SK-N-SH (cell line): ENCODE data around the gene RAB17. TPM values are rescaled to one million over a fixed set of nuclear protein-coding genes. Genes with fewer than 3 reads are reported as not detected.
A peak's percentile ranks its signal among the peaks of the same experiment; 100 is the strongest.

Experiments used
- CTCF ChIA-PET: fragments of 300-600, 350-600 bp; formaldehyde crosslinking; extraction: SDS; loops from one replicate; lab custom pipeline; 2021; lab: Yijun Ruan, JAX
- POLR2A ChIA-PET: fragments of 350-600 bp; sonication (Branson Sonifier 250); formaldehyde crosslinking; extraction: SDS; loops from one replicate; lab custom pipeline; 2020; ENCODE audit warnings: antibody characterized with exemption, inconsistent platforms; lab: Yijun Ruan, JAX
- DNase-seq: peaks from one replicate; pipeline ENCODE4 v3.0.0; 2012
- H2AFZ ChIP-seq: fragments of 200-600 bp; sonication (generic); 2 replicates; pipeline ENCODE4 v1.8.1; 2016; ENCODE audit warnings: antibody characterized with exemption, mild to moderate bottlenecking, low read depth
- H3F3A ChIP-seq: fragments of 200-600 bp; sonication (generic); replicated peaks from 2 replicates; pipeline ENCODE3; 2016; ENCODE audit warnings: antibody characterized with exemption, mild to moderate bottlenecking; ENCODE audit not compliant: insufficient read depth
- H3K27ac ChIP-seq, 2 experiments: fragments of 200-500 bp in 1 of 2; fragments of 200-600 bp in 1 of 2; sonication (Bioruptor generic) in 1 of 2; sonication (generic), shearing (Covaris generic) in 1 of 2; 2 replicates each; pipeline versions ENCODE4 v1.5.1 to v1.6.1; 2014 to 2016; ENCODE audit warnings: low read depth in 2 of 2, inconsistent platforms in 1 of 2, low read length in 1 of 2, mild to moderate bottlenecking in 1 of 2, mixed read lengths in 1 of 2
- H3K27me3 ChIP-seq: fragments of 200-600 bp; sonication (generic), shearing (Covaris generic); 2 replicates; pipeline ENCODE4 v1.6.1; 2016; ENCODE audit warnings: mixed run types; ENCODE audit not compliant: insufficient read depth
- H3K36me3 ChIP-seq, 2 experiments: fragments of 200-500 bp in 1 of 2; fragments of 200-600 bp in 1 of 2; sonication (Bioruptor generic) in 1 of 2; sonication (generic) in 1 of 2; replicated peaks in 1 of 2; 2 replicates each; pipeline versions ENCODE3 to v1.5.1; 2014 to 2016; ENCODE audit warnings: low read length in 1 of 2, mild to moderate bottlenecking in 1 of 2; ENCODE audit not compliant: insufficient read depth in 2 of 2, control insufficient read depth in 1 of 2
- H3K4me1 ChIP-seq, 2 experiments: fragments of 200-500 bp in 1 of 2; fragments of 200-600 bp in 1 of 2; sonication (Bioruptor generic) in 1 of 2; sonication (generic), shearing (Covaris generic) in 1 of 2; 2 replicates each; pipeline versions ENCODE4 v1.5.1 to v1.6.1; 2014 to 2016; ENCODE audit warnings: low read depth in 1 of 2, low read length in 1 of 2, mixed run types in 1 of 2; ENCODE audit not compliant: insufficient read depth in 2 of 2, control insufficient read depth in 1 of 2
- H3K4me2 ChIP-seq: fragments of 200-600 bp; sonication (generic), shearing (Covaris generic); 2 replicates; pipeline ENCODE4 v1.6.1; 2017; ENCODE audit warnings: mixed run types
- H3K4me3 ChIP-seq, 2 experiments: fragments of 200-500 bp in 1 of 2; fragments of 200-600 bp in 1 of 2; sonication (Bioruptor generic) in 1 of 2; sonication (generic), shearing (Covaris generic) in 1 of 2; 2 replicates each; pipeline versions ENCODE4 v1.5.1 to v1.8.1; 2014 to 2016; ENCODE audit warnings: low read depth in 2 of 2, inconsistent platforms in 1 of 2, low read length in 1 of 2, mild to moderate bottlenecking in 1 of 2, mixed read lengths in 1 of 2, moderate library complexity in 1 of 2
- H3K79me2 ChIP-seq: fragments of 200-600 bp; sonication (generic); 2 replicates; pipeline ENCODE4 v1.8.1; 2017; ENCODE audit warnings: mild to moderate bottlenecking; ENCODE audit not compliant: insufficient read depth
- H3K9ac ChIP-seq: fragments of 200-600 bp; sonication (generic); 2 replicates; pipeline ENCODE4 v1.6.1; 2017; ENCODE audit warnings: mixed run types
- H3K9me2 ChIP-seq: fragments of 200-600 bp; sonication (generic); 2 replicates; pipeline ENCODE4 v1.6.1; 2017; ENCODE audit warnings: mixed run types
- H3K9me3 ChIP-seq: fragments of 200-600 bp; sonication (generic); 2 replicates; pipeline ENCODE4 v1.6.1; 2017; ENCODE audit warnings: mixed run types, mild to moderate bottlenecking, moderate library complexity
- H4K20me1 ChIP-seq: fragments of 200-600 bp; sonication (generic); 2 replicates; pipeline ENCODE4 v1.6.1; 2017; ENCODE audit warnings: mild to moderate bottlenecking, mixed run types; ENCODE audit not compliant: insufficient read depth
- CHD2 ChIP-seq: fragments of 150-350 bp; IDR thresholded peaks from 2 replicates; pipeline ENCODE4 v1.6.1; 2018; ENCODE audit warnings: low read length; ENCODE audit not compliant: partially characterized antibody
- CTCF ChIP-seq: fragments of 200-600 bp; sonication (generic); IDR thresholded peaks from 2 replicates; pipeline ENCODE4 v1.6.1; 2017; ENCODE audit warnings: antibody characterized with exemption, mild to moderate bottlenecking, moderate library complexity
- ELF1 ChIP-seq: IDR thresholded peaks from 2 replicates; pipeline ENCODE4 v1.4.0; 2012
- FOSL2 ChIP-seq: IDR thresholded peaks from 2 replicates; pipeline ENCODE4 v1.4.0; 2012; ENCODE audit warnings: low read depth, mild to moderate bottlenecking, moderate library complexity, borderline replicate concordance
- FOXJ3 ChIP-seq: sonication (generic); formaldehyde crosslinking; IDR thresholded peaks from 2 replicates; pipeline ENCODE4 v1.5.1; 2020; ENCODE audit warnings: mild to moderate bottlenecking, missing genetic modification reagents
- FOXM1 ChIP-seq: IDR thresholded peaks from 2 replicates; pipeline ENCODE4 v1.4.0; 2012; ENCODE audit warnings: low read depth, mild to moderate bottlenecking
- GABPA ChIP-seq: IDR thresholded peaks from 2 replicates; pipeline ENCODE4 v1.4.0; 2012; ENCODE audit warnings: low read depth, mild to moderate bottlenecking
- GATA2 ChIP-seq: sonication (generic); formaldehyde crosslinking; IDR thresholded peaks from 2 replicates; pipeline ENCODE4 v1.5.0; 2020; ENCODE audit warnings: mild to moderate bottlenecking, missing genetic modification reagents
- IRF3 ChIP-seq: fragments of 150-350 bp; IDR thresholded peaks from 2 replicates; pipeline ENCODE4 v1.6.1; 2016; ENCODE audit warnings: mild to moderate bottlenecking, low read depth, low read length
- MXI1 ChIP-seq: IDR thresholded peaks from 2 replicates; pipeline ENCODE4 v1.6.1; 2012; ENCODE audit warnings: mild to moderate bottlenecking, low read depth, low read length, improper control_type of control experiment
- NRF1 ChIP-seq: IDR thresholded peaks from 2 replicates; pipeline ENCODE4 v1.6.1; 2012; ENCODE audit warnings: low read depth, mild to moderate bottlenecking, low read length
- PBX3 ChIP-seq: IDR thresholded peaks from 2 replicates; pipeline ENCODE4; 2012
- POLR2AphosphoS5 ChIP-seq: IDR thresholded peaks from 2 replicates; pipeline ENCODE4 v1.6.1; 2012; ENCODE audit warnings: low read depth, low read length
- RAD21 ChIP-seq: IDR thresholded peaks from 2 replicates; pipeline ENCODE4 v1.6.1; 2012; ENCODE audit warnings: mild to moderate bottlenecking, low read length
- REST ChIP-seq: IDR thresholded peaks from 2 replicates; pipeline ENCODE4 v1.6.1; 2012; ENCODE audit warnings: mild to moderate bottlenecking, low read depth, low read length, moderate library complexity
- RXRA ChIP-seq: IDR thresholded peaks from 2 replicates; pipeline ENCODE4 v1.4.0; 2012; ENCODE audit warnings: low read depth, mild to moderate bottlenecking, borderline replicate concordance
- TAF1 ChIP-seq: IDR thresholded peaks from 2 replicates; pipeline ENCODE4 v1.6.1; 2012; ENCODE audit warnings: low read depth, mild to moderate bottlenecking, low read length, moderate library complexity, borderline replicate concordance
- USF1 ChIP-seq: IDR thresholded peaks from 2 replicates; pipeline ENCODE4 v1.4.0; 2012; ENCODE audit warnings: low read depth, borderline replicate concordance
- YY1 ChIP-seq: IDR thresholded peaks from 2 replicates; pipeline ENCODE4 v1.4.0; 2012; ENCODE audit warnings: low read depth, mild to moderate bottlenecking
- ZBTB33 ChIP-seq: IDR thresholded peaks from 2 replicates; pipeline ENCODE4 v1.4.0; 2012; ENCODE audit warnings: low read depth, borderline replicate concordance
- polyA plus RNA-seq, 3 experiments: library from polyadenylated mRNA; depleted of rRNA; stranded (reverse); fragments of >200 nt; gene quantifications; 2 replicates each; pipeline ENCODE4 v1.2.3, GENCODE V29; 2012

The RAB17 gene
- polyA plus RNA-seq, 1 of the 3 experiments (the other 2 are of a cell fraction), result 0.10 TPM

GRCh38 chr2:237614151-237614720, 23.7 kb upstream of the RAB17 start (continued):
- no peak for TF ChIP-seq IRF3
- TF ChIP-seq MXI1, result no peak
- TF ChIP-seq YY1, result no peak
- TF ChIP-seq FOSL2, result peak; percentile 16; the same call in 1 of the 2 replicates
- TF ChIP-seq CTCF, result peak; percentile 29; the same call in 1 of the 2 replicates
- no peak for TF ChIP-seq FOXJ3 (CRISPR knock-in tag)
- TF ChIP-seq, all 33 proteins: peak for 10

GRCh38 chr2:237613679-237614078, 23.1 kb upstream of the RAB17 start:
- ChIA-PET CTCF (interaction anchor here (0.7 to 1.5 kb wide), 3 partner anchors 8 to 12 kb away, joined by 3 to 4 read pairs (median 3); no protein-coding TSS in a partner anchor), POLR2A (no interaction called here)
- Histone ChIP-seq H3K9me3 (no peaks in the 10 kb centered on the region), H4K20me1 (no peaks in the 10 kb centered on the region), H3K9me2 (no peaks in the 10 kb centered on the region), H3K79me2 (no peaks in the 10 kb centered on the region), H3K36me3 (no peaks in the 10 kb centered on the region), H3K27ac (peak overlapping the region in 1 of 2 experiments; percentile 96; a peak in 2 of 4 replicates), H3K9ac (no peak overlapping the region), H3K4me1 (peaks cover 20 to 41% of the 10 kb centered on the region in 2 experiments), H2AFZ (no peak overlapping the region), H3F3A (peaks cover 35% of the 10 kb centered on the region), H3K4me2 (no peak overlapping the region), H3K4me3 (no peak overlapping the region), H3K27me3 (no peaks in the 10 kb centered on the region)
- DNase-seq, result no peak
- TF ChIP-seq USF1 (no peak), TAF1 (no peak), MXI1 (no peak), ZBTB33 (no peak), RAD21 (no peak), POLR2AphosphoS5 (no peak), REST (no peak), GABPA (no peak), FOXM1 (no peak), RXRA (no peak), NRF1 (no peak), FOXJ3 (CRISPR knock-in tag) (no peak), PBX3 (no peak), ELF1 (no peak), CHD2 (no peak), GATA2 (CRISPR knock-in tag) (no peak)
